NK-92 (cell line): ENCODE data around the gene KDELR1.
"Not testable (repeated sequence)": the region's sequence is repeated elsewhere in the genome, so short reads cannot be mapped to it uniquely, and the experiment has no call there.

Experiments
- DNase-seq: peaks from one replicate; lab custom pipeline; 2025; ENCODE audit not compliant: unreplicated experiment; lab: John Stamatoyannopoulos, UW

Gene KDELR1

DNA sequence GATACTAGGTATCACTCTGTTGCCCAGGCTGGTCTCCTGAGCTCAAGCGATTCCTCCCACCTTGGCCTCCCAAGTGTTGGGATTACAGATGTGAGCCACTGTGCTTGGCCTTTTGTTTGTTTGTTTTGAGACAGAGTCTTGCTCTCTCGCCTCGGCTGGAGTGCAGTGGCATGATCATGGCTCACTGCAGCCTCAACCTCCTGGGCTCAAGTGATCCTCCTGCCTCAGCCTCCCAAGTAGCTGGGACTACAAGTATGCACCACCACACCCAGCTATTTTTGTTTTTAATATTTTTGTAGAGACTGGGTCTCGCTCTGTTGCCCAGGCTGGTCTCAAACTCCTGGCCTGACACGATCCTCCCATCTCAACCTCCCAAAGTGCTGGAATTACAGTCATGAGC is 19.6 kb downstream of the KDELR1 start:
- DNase-seq, result not testable (repeated sequence)

DNA sequence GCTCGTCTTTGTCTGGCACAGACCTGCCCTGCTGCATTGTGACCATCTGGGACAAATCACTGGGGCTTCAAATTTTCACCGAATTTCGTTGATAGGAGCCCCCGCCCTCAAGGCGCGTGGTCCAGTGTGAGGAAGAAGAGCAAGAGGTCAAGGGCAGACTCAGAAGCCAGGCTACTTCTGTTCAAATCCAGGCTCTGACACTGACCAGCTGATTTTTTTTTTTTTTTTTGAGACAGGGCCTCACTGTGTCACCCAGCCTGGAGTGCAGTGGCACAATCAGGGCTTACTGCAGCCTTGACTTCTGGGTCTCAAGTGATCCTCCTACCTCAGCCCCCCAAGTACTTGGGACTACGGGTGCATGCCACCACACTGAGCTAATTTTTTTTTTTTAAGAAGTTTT is 20.0 kb downstream of the KDELR1 start:
- no peak for DNase-seq

DNA sequence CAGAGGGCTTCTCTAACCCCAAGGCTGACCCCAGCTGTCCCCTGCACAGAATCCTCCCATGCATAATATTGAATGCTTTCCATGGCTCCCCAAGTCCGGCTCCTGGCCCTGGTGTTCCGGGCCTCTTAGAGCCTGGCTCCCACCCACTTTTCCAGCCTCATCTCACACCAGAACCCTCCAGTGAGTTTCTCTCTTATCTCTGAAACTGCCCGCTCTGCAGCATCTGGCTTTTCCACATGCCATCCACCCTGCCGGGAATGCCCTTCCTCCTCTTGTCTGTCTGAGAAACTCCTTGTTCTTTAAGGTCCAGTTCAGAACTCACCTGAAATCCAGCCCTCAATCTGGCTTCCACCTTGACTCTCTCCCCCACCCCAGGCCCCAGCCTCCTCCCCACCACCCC is 20.4 kb downstream of the KDELR1 start:
- DNase-seq, result no peak

DNA sequence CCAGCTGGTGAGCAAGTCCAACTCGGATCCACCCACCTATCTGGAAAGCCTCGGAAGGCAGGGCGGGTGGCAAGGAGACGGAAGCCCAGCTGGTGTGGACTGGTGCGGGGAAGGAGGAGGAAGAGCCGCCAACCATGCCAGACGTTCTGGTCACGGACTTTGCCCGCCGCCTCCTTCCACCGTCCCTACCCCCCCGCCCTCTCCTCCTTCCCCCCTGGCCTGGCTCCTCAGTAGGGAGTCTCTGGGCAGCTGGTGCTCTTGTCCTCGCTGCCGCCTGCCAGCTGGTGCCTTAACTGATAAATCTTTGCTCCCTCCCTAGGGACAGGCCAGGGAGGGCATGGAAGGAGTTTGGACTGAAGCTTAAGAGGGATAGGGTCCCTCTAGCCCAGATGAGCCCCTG is 22.4 kb downstream of the KDELR1 start:
- no peak for DNase-seq

DNA sequence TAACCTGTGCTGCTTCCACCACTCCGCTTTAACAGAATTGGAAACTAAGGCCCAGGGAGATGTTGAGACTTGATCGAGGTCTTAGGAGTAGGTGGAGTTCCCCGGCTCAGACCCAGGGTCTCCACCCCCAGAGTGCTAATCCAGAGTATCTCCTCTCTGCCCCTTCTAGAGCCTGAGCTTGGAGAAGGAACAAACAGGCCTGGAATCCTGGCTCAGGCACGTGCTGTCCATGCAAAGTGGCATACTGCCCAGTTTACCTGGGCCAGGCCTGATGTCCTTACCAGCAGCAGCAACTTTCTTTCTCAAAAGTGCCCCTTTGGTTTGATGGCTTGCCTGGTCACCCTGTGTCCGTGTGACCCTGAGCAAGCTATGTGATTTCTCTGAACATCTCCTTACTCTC is 23.5 kb downstream of the KDELR1 start:
- no peak for DNase-seq

DNA sequence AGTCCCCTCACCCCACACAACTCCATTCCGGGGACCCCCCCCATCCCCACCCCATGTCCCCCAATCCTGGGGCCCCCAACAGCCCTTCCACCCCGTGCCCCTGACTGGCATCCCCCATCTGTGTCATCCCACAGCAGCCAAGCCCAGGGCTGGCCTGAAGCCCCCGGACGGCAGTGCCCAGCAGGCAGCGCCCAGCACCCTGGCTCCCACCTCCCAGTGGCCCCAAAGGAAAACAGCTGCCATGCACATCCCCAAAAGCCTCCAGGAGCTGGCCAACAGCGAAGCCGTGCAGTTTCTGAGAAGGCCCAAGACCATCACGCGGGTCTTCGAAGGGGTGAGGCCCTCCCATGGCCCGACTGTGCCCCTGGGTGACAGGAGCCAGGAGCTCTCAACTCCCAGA is 25.7 kb downstream of the KDELR1 start:
- no peak for DNase-seq

DNA sequence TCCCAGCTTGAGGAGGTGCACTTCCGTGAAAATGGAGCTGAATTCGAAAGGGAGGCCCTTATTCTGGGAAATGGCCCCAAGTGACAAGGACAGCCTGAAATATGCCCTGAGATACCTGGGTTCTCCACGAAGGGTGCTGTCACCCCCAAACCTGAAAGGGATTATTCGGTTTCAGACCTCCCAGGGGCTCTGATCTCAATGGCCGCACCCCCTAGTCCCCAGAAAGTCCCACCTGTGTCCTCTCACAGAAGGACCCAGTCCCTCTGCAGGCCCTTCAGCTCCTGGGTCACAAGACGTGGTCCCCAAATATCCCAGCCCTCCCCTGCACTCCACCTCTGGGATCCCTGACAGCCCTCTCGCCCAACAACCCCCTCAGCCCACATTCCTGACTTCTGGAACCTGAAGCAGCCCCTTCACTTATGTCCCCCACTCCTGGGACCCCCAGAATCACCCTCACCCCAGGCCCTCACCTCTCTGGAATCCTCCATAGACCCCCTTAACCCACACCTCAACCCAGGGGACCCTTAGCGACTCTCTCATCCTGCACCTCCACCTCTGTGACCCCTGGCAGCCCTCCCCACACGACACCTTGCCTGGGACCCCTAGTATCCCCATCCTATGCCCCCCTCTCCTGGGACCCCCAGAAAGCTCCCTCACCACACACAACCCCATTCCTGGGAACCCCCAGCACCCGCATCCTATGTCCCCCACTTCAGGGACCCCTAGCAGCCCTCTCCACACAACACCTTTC is 26.6 kb downstream of the KDELR1 start:
- no peak for DNase-seq

DNA sequence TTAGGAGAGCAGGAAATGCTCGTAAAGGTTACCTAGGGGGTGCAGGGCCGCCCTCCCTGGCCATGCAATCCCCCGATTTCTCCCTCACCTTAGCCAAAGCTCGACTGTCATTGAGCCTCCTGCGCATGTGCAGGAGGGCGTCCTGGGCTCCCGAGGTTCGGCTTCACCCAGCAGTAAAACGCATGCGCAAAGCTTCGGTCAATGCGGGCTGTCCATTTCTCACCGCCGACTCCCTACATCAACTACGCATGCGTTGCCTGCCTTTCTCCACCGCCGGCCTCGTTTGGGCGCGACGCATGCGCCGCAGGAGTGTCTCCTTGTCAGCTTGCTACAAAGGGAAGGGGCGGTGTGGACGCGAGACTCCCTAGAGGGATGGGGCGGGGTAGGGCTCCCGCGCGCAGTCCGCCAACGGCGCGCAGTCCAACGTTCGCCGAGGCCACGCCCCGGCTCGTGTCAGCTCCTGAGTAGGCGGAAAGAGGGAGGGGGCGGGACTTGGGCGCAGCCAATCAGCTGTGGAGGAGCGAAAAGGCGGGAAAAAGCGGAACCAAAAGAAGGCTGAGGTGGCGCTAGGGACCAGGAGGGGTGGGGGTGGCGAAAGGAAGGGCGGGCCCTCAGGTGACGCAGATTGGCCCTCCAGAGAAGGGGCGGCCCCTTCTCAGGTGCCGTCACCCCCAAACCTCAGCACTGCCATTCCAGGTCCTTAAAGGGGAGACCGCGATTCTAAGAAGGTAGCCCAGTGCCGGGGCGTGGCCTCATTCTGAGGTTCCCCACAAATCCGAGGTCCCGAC is 27.3 kb downstream of the KDELR1 start, which contains the start of the genes SYNGR4 and TMEM143:
TSS of gene SYNGR4 (plus strand) at position 558 of the 788 bp plus-strand sequence. CDS start 1,476 bp downstream, outside the sequence.
TSS of gene TMEM143 (minus strand) at position 131 of the 788 bp plus-strand sequence. CDS start at position 111, 20 bp downstream.
- peak; percentile 93 for DNase-seq

DNA sequence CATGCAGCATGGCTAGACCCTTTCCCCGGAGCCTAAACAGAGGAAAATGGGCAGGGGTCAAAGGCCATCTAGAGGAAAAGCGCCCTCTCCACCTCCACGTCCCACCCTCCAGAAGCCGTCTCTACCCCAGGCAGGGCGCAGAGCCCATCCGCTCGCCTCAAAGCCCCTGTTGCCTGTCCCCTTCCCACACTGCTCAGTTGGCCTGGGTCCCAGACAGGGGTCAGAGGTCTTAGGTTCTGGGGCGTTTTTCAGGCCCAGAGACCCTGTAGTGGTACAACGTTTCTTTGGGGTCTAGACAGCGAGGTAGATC is 27.9 kb downstream of the KDELR1 start:
- no peak for DNase-seq

DNA sequence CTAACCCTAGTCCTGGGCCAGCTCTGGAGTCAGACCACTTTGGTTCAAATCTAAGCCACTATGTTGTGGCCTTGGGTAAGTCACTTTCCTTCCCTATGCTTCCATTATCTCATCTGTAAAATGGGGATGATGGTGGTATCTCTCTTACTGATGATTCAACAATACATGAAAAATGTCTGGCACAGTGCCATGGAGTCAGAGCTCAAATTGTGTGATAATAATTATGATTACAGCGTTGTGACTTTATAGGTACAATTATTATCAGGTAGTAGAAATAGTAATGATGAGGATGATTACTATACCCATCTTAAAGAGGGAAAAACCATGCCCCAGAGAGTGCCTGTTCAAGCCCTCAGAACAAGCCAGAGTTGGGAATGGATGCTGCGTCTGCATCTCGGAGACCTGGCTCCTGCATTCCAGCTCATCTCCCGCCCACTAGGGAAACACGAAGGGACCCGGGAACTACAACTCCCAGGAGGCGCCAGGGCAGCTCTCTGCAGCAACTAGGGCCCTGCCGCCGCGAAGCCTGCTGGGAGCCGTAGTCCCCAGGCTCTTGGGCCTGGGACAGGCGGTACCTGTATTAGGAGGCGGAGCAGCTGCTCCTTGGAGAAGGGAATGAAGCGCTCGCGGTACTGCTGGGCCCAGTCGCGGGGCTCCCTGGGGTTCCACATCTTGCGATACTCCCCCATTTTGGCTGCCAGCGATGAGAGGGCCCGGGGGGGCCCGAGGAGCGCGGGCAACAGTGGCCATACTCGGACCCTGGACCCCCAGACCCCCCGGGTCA is 28.4 kb downstream of the KDELR1 start:
- DNase-seq, result no peak

DNA sequence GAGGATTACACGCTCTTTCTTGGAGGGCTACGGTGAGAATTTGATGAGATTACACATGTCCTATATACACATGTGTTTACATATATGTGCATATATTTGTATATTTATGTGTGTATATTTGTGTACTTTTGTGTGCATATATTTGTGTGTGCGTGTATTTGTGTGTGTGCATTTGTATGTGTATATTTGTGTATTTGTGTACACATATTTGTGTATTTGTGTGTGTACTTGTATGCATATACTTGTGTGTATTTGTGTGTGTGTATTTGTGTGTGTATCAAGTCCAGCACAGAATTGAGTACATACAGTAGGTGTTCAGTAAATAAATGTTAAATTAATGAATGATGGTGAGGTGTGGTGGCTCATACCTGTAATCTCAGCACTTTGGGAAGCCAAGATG is 29.4 kb downstream of the KDELR1 start:
- DNase-seq, result no peak

DNA sequence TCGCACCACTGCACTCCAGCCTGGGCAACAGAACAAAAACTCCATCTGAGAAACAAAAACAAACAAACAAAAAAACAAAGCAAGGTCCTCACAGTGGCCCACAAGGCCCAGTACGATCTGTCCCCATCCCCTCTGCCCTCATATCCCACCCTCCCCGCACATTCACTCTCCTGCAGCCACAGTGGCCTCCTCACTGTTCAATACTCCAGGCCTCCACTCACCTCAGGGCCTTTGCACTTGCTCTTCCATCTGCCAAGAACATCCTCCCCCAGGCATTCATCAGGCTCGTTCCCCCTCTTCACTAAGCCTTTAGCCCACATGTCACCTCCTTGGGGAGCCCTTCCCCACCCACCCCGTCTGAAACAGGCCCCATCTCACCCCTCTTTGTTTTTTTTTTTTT is 32.2 kb downstream of the KDELR1 start:
- no peak for DNase-seq

DNA sequence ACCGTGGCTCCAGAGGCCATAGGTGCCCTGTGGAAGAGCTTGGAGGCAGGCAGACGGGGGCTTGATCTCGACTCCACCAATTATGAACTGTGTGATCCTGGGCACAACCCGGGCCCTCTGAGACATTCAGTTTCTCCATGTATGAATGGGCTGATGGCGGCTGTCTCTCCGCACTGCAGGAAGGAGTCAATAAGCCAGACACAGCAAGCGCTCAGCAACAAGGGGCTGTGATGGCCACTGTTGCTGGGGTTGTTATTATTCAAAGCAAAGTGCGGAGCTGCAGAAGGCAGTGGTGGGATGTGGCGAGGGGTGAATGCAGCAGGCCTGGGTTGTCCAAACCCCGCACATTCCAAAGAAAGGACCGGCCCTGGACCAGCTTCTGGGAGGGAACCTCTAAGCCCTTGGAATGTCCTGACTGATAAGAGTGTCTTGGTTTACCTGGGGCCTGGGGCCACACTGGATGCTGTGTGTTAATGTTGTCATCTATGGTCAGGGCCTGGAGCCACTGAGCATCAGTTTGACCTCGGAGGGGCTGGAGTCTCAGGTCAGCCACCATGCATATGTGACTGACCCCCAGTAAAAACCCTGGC is 35.9 kb downstream of the KDELR1 start:
- DNase-seq, result no peak

DNA sequence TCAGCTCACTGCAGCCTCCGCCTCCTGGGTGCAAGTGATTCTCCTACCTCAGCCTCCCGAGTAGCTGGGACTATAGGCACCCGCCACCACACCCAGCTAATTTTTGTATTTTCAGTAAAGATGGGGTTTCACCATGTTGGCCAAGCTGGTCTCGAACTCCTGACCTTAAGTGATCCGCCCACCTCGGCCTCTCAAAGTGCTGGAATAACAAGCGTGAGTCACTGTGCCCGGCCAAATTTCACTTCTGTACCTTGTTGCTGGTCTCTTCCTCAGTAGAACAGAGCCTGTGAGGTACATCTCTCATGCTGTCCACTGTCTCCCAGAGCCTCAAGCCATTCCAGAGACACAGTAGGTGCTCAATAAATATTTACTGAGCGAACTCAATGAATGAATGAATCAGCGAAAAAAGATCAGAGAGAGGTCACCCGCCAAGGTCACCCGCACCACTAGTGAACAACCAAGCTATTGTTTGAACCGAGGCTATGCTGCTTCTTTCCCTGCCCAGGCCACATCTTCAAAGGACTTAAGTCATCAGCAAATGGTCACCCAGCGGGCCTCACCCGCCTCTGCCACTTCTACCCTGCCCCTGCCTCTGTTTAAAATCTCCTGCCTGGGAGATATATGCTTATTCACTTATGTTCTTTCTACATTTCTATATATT is 36.9 kb downstream of the KDELR1 start:
- no peak for DNase-seq

DNA sequence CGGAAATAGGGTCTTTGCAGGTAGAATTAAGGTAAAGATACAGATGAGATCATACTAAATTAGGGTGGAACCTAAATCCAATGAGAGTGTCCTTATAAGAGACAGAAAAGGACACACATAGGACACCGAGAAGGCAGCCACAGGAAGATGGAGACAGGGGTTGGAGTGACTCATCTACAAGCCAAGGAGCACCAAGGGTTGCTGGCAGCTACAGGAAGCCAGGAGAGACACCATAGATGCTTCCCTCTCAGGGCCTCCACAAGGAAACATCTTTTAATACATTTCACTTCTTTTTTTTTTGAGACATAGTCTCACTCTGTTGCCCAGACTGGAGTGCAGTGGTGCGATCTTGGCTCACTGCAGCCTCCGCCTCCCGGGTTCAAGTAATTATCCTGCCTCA is 37.7 kb downstream of the KDELR1 start:
- DNase-seq, result no peak

DNA sequence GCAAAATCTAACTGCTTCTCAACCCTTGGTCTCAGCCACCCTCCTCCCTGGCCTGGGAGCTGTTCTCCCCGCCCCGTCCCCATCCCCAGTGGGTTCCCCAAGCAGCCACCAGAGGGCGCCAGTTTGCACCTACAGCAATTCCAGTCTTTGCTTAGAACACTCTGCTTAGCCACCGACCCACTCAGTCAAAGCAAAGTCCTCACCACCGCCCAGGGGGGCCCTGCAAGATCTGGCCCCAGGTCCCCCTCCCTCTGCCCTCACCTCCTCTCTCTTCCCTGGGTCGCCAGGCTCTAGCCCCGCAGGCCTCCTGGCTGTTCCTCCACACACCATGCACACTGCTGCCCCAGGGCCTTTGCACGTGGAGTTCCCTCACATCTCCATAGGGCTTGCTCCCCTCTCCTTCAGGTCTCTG is 40.0 kb downstream of the KDELR1 start:
- no peak for DNase-seq

DNA sequence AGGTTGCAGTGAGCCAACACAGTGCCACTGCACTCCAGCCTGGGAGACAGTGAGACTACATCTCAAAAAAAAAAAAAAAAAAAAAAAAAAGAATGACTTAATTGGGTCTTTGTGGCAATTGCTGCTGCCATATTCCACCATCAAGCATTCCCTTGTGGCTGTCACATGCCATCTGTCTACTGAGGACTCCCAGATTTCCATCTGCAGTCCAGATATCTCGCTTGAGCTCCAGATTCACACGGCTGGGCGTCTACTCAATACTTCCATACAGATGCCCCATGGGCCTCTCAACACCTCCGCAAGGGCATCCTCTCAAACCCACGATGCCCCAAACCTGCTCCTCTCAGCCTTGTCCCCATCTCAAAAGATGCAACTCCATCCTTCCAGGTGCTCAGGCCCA is 40.5 kb downstream of the KDELR1 start:
- DNase-seq, result no peak

DNA sequence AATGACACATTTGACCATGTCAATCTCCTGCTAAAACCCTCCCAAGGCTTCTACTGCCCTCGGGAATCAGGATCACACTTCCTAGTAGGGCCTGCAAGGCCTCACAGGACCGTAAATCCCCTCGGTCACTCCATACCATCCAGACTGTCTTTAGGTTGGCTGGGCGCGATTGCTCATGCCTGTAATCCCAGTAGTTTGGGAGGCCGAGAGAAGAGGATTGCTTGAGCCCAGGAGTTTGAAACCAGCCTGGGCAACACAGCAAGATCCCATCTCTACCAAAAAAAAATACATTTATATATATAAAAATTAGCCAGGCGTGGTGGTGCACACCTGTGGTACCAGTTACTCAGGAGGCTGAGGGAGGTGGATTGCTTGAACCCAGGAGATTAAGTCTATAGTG is 42.6 kb downstream of the KDELR1 start:
- no peak for DNase-seq

DNA sequence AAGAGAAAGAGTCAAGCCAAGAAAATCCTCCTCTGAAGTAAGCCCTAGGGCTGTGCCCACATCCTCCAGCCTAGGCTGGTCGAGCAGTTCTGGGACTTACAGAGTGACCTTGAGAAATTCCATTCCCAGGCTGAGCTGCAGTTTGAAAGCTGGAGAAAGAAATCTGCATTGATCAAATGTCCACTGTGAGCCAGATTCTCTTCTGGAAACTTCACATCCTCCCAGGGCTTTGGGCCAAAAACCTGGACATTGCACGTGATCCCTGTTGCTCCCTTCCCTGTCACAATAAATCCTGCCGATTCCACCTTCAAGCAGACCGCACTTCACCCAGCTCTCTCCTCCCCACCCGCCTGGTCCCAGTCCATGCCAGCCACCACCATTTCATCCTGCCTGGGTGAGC is 43.3 kb downstream of the KDELR1 start:
- no peak for DNase-seq

DNA sequence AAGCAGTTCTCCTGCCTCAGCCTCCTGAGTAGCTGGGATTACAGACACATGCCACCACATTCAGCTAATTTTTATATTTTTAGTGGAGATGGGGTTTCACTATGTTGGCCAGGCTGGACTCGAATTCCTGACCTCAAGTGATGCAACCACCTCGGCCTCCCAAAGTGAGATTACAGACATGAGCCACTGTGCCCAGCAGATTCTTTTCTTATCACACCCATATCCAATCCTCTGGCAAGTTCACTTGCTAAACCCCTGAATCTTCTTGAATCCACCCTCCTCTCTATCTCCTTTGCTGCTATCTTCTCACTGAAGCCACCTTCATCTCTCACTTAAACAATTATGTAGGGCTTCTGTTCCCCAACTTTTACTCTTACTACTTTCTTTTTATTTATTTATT is 45.2 kb downstream of the KDELR1 start:
- no peak for DNase-seq

DNA sequence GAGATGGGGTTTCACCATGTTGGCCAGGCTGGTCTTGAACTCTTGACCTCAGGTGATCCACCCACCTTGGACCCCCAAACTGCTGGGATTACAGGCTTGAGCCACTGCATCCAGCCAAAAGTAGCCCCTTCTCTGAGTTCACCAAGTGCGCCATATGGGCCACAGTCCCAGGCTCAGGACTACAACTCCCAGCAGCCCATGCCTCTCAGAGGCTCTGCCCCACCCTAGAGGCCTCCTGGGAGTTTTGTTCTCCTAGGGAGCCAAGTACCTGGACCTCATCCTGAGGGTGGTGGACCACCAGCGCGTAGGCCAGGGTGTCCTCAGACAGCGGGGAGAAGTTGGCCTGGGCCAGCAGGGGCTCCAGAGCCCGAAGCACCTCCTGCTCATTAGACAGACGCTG is 46.5 kb downstream of the KDELR1 start:
- DNase-seq, result no peak
